Stimulated activated CD8-positive, alpha-beta memory T cell treated with anti-CD3 and anti-CD28 coated beads, Interleukin-7, amount 100 ng/mL, for 4 hours (primary cell): ENCODE measurements around the gene PRAMEF15.
"Not testable (repeated sequence)": the region's sequence is repeated elsewhere in the genome, so short reads cannot be mapped to it uniquely, and the experiment has no call there.

Experiments used
- DNase-seq, 2 donors: peaks; one replicate each; pipeline ENCODE4 v3.0.0-alpha.2; 2020; ENCODE audit warnings: low read depth in 2 of 2

Gene PRAMEF15

DNA sequence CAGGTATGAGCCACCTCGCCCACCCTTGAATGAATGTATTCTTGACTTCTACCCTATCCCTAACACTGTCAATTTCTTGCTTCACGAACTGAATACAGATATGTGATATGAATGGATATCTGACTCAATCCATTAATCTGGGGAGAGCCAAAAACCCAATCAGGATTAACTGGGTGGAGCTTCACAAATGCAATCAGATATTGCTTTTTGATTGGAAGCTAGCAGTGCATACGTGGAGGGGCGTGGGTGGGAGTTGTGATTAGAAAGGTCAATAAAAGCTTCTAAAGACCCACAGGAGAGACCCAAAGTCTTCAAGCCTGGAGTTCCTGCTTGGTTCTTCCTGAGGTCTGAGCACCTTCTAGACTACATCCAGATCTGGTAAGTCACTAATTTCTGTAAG lies at the start of gene PRAMEF15:
Gene PRAMEF15, plus strand, starts transcription at position 301 of the 400 bp plus-strand sequence. CDS start 2,827 bp downstream, outside the sequence.
- DNase-seq = not testable (repeated sequence)

DNA sequence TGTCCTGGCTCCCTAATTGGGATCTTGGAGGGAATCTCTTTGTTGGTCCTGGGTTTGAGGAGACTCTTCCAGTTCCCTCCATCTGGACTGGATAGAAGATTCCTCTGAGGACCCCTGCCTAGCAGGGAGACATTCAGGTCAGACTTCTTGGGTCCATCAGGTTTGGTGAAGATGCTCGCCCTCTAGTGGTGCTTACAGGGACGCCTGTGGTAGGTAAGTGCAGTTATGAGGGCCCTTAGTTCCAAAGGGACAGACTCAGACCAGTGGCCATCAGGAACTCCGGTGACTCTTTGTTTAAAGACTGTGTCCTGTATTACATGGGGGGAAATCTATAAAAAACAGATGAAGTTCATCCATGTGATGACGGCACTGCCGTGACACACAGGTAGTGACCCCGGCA lies 38.4 kb upstream of the PRAMEF15 start:
- not testable (repeated sequence) for DNase-seq

DNA sequence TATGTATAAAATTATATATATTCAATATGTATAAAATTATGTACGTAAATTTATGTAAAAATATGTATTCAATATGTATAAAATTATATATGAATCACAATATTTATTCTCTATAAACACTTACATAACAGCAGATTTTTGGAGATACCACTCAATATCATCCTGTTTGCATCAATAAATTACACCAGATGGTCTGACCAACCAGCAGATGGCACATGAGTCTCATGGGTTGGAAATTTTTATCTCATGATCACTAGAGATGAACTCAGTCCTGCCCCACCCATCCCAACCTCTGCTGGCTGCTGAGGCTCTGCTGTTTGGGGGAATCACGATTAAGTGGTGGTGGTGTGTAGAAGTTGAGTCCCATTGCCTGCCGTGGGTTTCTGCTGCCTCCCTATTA lies 35.8 kb upstream of the PRAMEF15 start:
- DNase-seq = not testable (repeated sequence)

DNA sequence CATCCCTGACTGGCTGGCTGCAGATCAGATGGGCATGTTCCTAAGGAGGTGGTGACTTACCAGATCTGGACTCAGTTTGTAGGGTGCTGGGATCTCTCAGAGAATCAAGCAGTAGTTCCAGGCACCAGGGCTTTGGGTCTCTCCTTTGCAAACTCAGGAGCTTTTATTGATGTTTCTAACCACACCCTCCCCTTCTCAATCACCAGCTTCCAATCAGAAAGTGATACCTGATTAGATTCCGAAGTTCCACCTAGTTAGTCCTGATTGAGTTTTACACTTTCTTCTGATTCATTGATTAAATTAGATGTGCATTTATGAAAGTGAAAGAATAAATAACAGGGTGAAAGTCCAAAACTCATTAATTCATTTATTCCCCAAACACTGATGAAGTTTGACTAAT lies 30.3 kb upstream of the PRAMEF15 start, which contains the start of gene PRAMEF8:
Gene PRAMEF8, minus strand, starts transcription at position 101 of the 400 bp plus-strand sequence. CDS start 1,046 bp downstream, outside the sequence.
- DNase-seq = not testable (repeated sequence)

DNA sequence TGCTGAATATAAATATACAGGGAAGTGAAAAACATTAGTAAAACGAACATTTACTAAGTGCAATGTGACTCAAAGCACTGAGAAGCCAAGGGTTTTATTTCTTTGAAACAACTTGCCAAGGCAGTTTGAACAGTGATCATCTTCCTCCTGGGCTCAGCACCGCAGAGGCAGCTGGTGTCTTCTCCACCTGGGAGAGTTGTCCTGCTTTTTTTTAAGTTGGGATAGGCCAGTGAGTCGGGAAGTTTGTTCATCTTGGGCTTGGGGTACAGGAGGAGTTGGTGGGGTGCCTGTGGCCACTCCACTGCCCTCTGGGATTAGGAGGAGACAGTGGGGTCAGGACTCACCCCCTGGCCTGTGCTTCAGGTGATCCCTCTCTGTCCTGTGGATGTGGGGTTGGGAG lies 26.4 kb upstream of the PRAMEF15 start:
- DNase-seq = not testable (repeated sequence)

DNA sequence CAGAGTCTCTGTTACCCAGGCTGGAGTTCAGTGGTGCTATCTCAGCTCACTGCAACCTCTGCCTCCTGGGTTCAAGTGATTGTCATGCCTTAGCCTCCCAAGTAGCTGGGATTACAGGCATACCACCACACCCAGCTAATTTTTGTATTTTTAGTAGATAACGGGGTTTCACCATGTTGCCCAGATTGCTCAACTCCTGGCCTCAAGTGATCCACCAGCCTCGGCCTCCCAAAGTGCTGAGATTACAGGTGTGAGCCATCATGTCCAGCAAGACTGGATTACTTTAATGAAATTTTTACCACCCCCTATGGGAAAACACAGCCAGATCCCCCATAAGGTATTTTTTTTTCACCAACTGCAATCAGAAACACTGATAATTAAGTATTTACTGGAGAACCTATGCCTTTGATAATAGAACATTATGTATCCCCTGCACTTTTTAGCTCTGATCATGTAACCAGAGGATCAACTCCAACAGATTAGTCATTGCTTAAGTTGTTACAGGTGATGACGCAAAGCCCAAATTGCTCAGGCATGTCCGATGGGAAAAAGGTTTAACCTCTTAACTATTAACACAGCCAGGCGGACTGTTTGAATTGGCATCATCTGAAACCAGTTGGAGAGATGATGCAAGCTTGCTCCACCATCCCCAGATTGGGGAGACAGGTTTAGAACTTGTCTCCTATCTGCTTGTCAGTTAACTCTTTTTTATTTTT lies 18.0 kb upstream of the PRAMEF15 start:
- DNase-seq = not testable (repeated sequence)

DNA sequence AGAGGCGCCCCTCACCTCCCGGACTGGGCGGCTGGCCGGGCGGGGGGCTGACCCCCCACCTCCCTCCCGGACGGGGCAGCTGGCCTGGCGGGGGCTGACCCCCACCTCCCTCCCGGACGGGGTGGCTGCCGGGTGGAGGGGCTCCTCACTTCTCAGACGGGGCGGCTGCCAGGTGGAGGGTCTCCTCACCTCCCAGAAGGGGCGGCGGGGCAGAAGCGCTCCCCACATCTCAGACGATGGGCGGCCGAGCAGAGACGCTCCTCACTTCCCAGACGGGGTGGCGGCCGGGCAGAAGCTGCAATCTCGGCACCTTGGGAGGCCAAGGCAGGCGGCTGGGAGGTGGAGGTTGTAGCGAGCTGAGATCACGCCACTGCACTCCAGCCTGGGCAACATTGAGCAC lies 16.7 kb upstream of the PRAMEF15 start:
- not testable (repeated sequence) for DNase-seq

DNA sequence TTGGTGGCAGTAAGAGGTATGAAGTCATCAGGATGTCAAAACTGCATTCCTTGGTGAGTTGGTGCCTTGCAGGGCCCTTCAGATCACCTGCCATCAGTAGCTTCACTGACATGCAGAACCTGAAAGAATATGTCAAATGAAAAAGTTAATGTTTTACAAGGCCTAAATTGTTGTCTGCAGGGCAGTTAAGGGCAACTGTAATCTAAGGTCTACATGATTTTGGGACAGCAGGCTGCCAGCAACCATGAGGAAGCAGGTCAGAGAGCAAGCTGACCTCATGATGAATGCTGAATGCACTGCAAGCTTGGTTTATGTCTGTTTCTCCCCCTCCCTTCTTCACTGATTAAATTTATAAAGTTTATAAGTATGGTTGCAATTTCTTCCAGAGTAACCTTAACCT lies 13.2 kb upstream of the PRAMEF15 start:
- not testable (repeated sequence) for DNase-seq

DNA sequence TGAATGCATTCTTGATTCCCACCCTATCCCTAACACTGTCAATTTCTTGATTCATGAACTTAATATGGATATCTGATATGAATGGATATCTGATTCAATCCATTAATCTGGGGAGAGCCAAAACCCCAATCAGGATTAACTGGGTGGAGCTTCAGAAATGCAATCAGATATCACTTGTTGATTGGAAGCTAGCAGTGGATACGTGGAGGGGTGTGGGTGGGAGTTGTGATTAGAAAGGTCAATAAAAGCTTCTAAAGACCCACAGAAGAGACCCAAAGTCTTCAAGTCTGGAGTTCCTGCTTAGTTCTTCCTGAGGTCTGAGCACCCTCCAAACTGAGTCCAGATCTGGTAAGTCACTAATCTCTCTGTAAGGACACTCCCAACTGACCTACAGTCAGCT lies 12.1 kb upstream of the PRAMEF15 start, which contains the start of gene PRAMEF33:
Gene PRAMEF33, plus strand, starts transcription at position 301 of the 400 bp plus-strand sequence. CDS start 2,416 bp downstream, outside the sequence.
- not testable (repeated sequence) for DNase-seq

DNA sequence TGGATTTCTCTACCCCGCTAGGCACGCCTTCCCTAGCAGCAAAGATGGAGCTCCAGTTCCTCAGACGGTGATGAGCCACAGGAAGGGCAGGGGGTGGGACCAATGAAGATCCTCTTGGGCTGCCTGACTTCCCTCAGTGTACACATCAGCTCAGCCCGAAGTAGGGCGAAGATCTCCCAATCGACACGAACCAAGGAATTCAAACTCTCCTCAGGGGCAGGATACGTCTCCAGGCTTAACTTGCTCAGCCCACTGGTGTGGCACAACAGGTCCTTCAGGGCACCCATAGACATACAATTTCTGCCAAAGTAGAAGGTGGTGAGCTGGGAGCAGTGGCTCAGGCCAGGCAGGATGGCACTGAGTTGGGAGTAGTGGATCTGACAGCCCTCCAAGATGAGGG lies 27.1 kb downstream of the PRAMEF15 start:
- DNase-seq = not testable (repeated sequence)

DNA sequence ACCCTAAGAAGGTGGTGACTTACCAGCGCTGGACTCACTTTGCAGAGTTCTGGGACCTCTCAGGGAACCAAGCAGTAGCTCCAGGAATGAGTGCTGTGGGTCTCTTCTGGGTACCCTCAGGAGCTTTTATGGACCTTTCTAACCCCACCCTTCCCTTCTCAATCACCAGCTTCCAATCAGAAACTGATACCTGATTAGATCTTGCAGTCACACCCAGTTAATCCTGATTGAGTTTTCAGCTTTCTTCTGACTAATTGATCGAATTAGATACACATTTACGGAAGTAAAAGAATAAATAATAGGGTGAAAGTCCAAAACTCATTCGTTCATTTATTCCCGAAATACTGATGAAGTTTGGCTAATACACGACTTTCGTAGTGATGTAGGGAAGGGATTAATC lies 31.7 kb downstream of the PRAMEF15 start, which contains the start of gene PRAMEF14:
Gene PRAMEF14, minus strand, starts transcription at position 101 of the 400 bp plus-strand sequence. CDS start 1,820 bp downstream, outside the sequence.
- DNase-seq = not testable (repeated sequence)

DNA sequence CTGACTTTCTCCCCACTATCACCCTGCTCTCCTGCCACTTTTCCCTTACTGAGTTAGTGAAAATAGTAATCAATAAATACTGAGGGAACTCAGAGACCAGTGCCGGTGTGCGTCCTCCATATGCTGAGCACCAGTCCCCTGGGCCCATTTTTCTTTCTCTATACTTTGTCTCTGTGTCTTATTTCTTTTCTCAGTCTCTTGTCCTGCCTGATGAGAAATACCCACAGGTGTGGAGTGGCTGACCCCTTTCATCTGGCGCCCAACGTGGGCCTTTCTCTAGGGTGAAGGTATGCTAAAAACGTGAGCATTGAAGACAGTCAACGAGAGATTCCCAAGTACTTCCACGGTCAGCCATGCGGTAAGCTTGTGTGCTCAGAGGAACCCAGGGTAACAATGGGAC lies 38.1 kb downstream of the PRAMEF15 start:
- not testable (repeated sequence) for DNase-seq

DNA sequence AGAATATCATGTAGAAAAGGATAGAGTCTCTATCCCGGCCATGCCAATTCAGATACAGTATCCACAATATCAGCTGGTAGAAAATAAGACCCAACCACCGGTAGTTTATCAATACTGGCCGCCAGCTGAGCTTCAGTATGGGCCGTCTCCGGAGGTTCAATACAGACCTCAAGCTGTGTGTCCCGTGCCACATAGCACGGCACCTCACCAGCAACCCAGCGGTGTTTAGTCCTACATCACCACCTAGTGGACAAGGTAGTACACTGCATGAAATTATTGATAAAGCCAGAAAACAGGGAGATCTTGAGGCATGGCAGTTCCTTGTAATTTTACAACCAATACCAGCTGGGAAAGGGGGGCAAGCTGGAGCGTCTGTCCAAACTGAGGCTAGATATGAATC lies 39.1 kb downstream of the PRAMEF15 start:
- DNase-seq = not testable (repeated sequence)

DNA sequence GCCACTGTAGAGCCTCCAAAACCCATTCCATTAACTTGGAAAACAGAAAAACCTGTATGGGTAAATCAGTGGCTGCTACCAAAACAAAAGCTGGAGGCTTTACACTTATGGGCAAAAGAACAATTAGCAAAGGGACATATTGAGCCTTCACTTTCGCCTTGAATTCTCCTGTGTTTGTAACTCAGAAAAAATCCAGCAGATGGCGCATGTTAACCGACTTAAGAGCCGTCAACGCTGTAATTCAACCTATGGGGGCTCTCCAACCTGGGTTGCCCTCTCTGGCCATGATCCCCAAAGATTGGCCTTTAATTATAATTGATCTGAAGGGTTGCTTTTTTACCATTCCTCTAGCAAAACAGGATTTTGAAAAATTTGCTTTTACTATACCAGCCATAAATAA lies 41.4 kb downstream of the PRAMEF15 start:
- DNase-seq = peak in 1 of 2 donors; percentile 2

DNA sequence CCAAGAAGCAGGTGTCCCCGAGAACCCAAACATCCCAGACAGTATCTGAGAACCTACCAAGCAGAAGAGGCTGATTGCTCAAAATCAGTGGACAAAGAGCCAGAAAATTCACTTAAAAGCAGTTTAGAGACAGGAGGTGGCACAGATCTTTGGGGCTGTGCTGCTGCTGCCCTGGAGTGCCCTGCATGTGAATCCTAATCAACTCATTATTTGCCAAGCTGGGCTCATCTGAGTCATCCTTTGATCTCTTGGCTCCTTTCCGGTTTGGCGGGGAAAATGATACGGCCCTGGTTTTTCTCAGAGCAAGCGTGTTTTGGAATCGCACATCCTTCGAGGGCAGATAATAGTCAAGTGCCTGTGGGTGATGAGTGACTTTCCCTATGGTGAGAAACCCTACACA lies 47.0 kb downstream of the PRAMEF15 start:
- not testable (repeated sequence) for DNase-seq

DNA sequence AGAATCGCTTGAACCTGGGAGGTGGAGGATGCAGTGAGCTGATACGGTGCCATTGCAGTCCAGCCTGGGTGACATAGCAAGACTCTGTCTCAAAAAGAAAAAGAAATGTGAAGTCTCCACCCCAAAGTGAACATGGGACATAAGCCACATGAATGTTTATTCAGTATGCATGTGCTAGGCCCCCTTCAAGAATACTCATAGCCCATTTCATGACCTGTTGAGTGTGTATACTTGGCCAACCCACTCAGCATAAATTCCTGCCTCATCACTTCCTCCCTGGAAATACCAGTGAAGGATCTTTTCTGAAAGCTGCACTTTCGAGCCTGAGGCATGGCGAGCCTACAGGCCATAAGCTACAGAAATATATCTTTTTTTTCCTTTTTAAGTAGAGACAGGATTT lies 49.5 kb downstream of the PRAMEF15 start:
- not testable (repeated sequence) for DNase-seq

DNA sequence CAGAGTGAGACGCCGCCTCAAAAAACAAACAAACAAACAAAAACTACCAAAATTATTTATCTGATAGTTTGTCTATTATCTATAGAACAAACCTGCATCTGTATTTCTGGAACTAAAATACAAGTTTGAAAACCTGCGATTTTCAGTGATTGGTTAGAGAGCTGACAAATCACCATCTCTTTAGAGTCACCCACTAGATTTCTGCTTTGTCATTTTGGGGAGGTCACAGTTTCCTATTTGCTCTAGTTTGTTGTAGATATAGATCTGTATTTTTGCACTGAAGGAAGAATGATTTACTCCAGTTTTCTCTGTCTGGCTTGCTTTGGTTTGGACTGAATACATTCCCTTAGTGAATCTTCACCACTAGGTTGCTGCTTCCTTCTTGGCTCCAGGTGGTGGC lies 51.2 kb downstream of the PRAMEF15 start:
- not testable (repeated sequence) for DNase-seq

DNA sequence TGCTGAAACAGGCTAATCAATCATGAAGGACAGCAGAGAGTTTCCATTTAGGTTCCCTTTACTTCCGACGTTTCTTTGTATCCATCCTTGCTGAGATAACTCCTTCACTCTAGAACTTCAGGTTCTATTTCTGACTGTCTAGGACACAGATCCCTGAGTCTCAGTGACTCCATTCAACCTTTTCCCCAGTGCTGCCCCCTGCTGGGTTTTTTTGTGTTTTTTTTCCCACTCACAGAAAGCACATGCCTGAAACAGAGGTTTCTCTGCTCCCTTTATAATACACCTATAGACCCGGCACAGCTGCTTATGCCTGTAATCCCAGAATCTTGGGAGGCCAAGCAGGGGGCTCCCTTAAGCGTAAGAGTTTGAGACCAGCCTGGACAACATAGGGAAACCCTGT lies 53.2 kb downstream of the PRAMEF15 start:
- DNase-seq = not testable (repeated sequence)
